Neuronal stem cell (in vitro differentiated cells): ENCODE measurements around the gene AOPEP.

ENCODE experiments used
- DNase-seq: peaks from one replicate; pipeline ENCODE4 v3.0.0-alpha.2; 2013; ENCODE audit warnings: low spot score
- H2AFZ ChIP-seq: one replicate; pipeline ENCODE4 v1.6.1; 2013; ENCODE audit warnings: mild to moderate bottlenecking, low read length, inconsistent platforms
- H2AK5ac ChIP-seq: 2 replicates; pipeline ENCODE4 v1.6.1; 2013; ENCODE audit warnings: low read depth, mild to moderate bottlenecking, inconsistent platforms, low read length, moderate library complexity, mixed read lengths
- H2BK120ac ChIP-seq: 2 replicates; pipeline ENCODE4 v1.6.1; 2013; ENCODE audit warnings: low read depth, mild to moderate bottlenecking, inconsistent platforms, low read length, moderate library complexity, mixed read lengths
- H2BK12ac ChIP-seq: one replicate; pipeline ENCODE4 v1.6.1; 2013; ENCODE audit warnings: low read length, inconsistent platforms
- H2BK15ac ChIP-seq: 2 replicates; pipeline ENCODE4 v1.6.1; 2013; ENCODE audit warnings: mild to moderate bottlenecking, low read length, inconsistent platforms, mixed read lengths
- H2BK5ac ChIP-seq: one replicate; pipeline ENCODE4 v1.6.1; 2013; ENCODE audit warnings: inconsistent platforms, mild to moderate bottlenecking, low read length, moderate library complexity
- H3K14ac ChIP-seq: one replicate; pipeline ENCODE4 v1.6.1; 2013; ENCODE audit warnings: low read length, inconsistent platforms
- H3K18ac ChIP-seq: 2 replicates; pipeline ENCODE4 v1.6.1; 2013; ENCODE audit warnings: low read length, inconsistent platforms
- H3K23ac ChIP-seq: 2 replicates; pipeline ENCODE4 v1.6.1; 2013; ENCODE audit warnings: low read depth, mild to moderate bottlenecking, mixed read lengths, low read length, inconsistent platforms; ENCODE audit not compliant: poor library complexity
- H3K27ac ChIP-seq: replicated peaks from 3 replicates; pipeline ENCODE4 v1.5.1; 2013; ENCODE audit warnings: low read length, inconsistent platforms
- H3K27me3 ChIP-seq, 3 experiments: 2 replicates each; pipeline ENCODE4 v1.6.1; 2013; ENCODE audit warnings: low read length in 3 of 3, mild to moderate bottlenecking in 2 of 3, inconsistent platforms in 1 of 3, low read depth in 1 of 3, mixed read lengths in 1 of 3, moderate library complexity in 1 of 3; ENCODE audit not compliant: control insufficient read depth in 3 of 3, insufficient read depth in 3 of 3
- H3K36me3 ChIP-seq, 2 donors: replicated peaks in 1 of 2; 2 replicates each; pipeline ENCODE4 v1.6.1; 2013; ENCODE audit warnings: low read length in 2 of 2; ENCODE audit not compliant: control insufficient read depth in 2 of 2, insufficient read depth in 2 of 2
- H3K4ac ChIP-seq: 2 replicates; pipeline ENCODE4 v1.6.1; 2013; ENCODE audit warnings: inconsistent platforms, mild to moderate bottlenecking, low read length, moderate library complexity
- H3K4me1 ChIP-seq, 2 donors: 1 replicate in 1 of 2; 2 replicates in 1 of 2; pipeline ENCODE4 v1.6.1; 2013; ENCODE audit warnings: low read length in 2 of 2, low read depth in 1 of 2; ENCODE audit not compliant: control insufficient read depth in 2 of 2, insufficient read depth in 1 of 2
- H3K4me2 ChIP-seq: one replicate; pipeline ENCODE4 v1.6.1; 2013; ENCODE audit warnings: mild to moderate bottlenecking, low read length, inconsistent platforms; ENCODE audit not compliant: insufficient read depth, poor library complexity, severe bottlenecking
- H3K4me3 ChIP-seq, 2 donors: 2 replicates each; pipeline ENCODE4 v1.5.1; 2013; ENCODE audit warnings: low read length in 2 of 2, mild to moderate bottlenecking in 2 of 2, inconsistent platforms in 1 of 2, moderate library complexity in 1 of 2
- H3K79me1 ChIP-seq: one replicate; pipeline ENCODE4 v1.6.1; 2013; ENCODE audit warnings: low read depth, mild to moderate bottlenecking, inconsistent platforms, low read length, moderate library complexity
- H3K9ac ChIP-seq: one replicate; pipeline ENCODE4 v1.6.1; 2013; ENCODE audit warnings: mild to moderate bottlenecking, low read depth, low read length, inconsistent platforms; ENCODE audit not compliant: poor library complexity
- H3K9me3 ChIP-seq, 2 donors: replicated peaks in 1 of 2; 2 replicates each; pipeline versions ENCODE3 to v1.6.1; 2013; ENCODE audit warnings: low read length in 2 of 2, mild to moderate bottlenecking in 2 of 2, inconsistent platforms in 1 of 2, low read depth in 1 of 2, mixed read lengths in 1 of 2, moderate library complexity in 1 of 2; ENCODE audit not compliant: control insufficient read depth in 2 of 2, insufficient read depth in 1 of 2
- H4K8ac ChIP-seq: one replicate; pipeline ENCODE4 v1.6.1; 2013; ENCODE audit warnings: low read depth, mild to moderate bottlenecking, inconsistent platforms, low read length, moderate library complexity
- H4K91ac ChIP-seq: one replicate; pipeline ENCODE4 v1.6.1; 2013; ENCODE audit warnings: low read length, low read depth, mild to moderate bottlenecking, inconsistent platforms; ENCODE audit not compliant: poor library complexity
- WGBS, 2 donors: extraction: QIAGEN DNeasy Blood & Tissue Kit; methylation state at CpG; one replicate each; pipeline ENCODE4 v1.1.7; 2013; ENCODE audit warnings: missing lambda C conversion rate in 2 of 2, mixed read lengths in 1 of 2; ENCODE audit not compliant: insufficient read length in 2 of 2, insufficient replicate concordance in 1 of 2; ENCODE audit errors: extremely low coverage in 2 of 2; 5-methylcytosine and 5-hydroxymethylcytosine counted together

The AOPEP gene

GRCh38 chr9:95090871-95091577 is 364.5 kb downstream of the AOPEP start:
- no peaks in the 10 kb centered on the region for H3K79me1 ChIP-seq
- peaks cover 25 to 38% of the 10 kb centered on the region in 2 donors for H3K4me1 ChIP-seq
- no peak for DNase-seq

GRCh38 chr9:95091601-95092261 is 365.2 kb downstream of the AOPEP start:
- Histone ChIP-seq H2BK120ac (no peak overlapping the region), H3K9ac (no peak overlapping the region), H3K36me3 (peaks cover 0 to 8% of the 10 kb centered on the region in 2 donors), H3K14ac (no peak overlapping the region), H3K23ac (no peak overlapping the region), H2BK12ac (peak overlapping the region; percentile 14), H3K4me1 (peaks cover 25 to 33% of the 10 kb centered on the region in 2 donors), H2BK5ac (no peak overlapping the region), H3K18ac (peak overlapping the region; percentile 32), H4K91ac (no peak overlapping the region), H3K9me3 (no peaks in the 10 kb centered on the region), H2BK15ac (no peak overlapping the region), H3K4me3 (no peak overlapping the region), H2AFZ (peak overlapping the region; percentile 69), H3K27me3 (no peaks in the 10 kb centered on the region), H2AK5ac (peak overlapping the region; percentile 65), H4K8ac (no peak overlapping the region), H3K79me1 (no peaks in the 10 kb centered on the region), H3K4me2 (no peak overlapping the region), H3K4ac (no peak overlapping the region), H3K27ac (no peak overlapping the region)
- no peak for DNase-seq
- WGBS, 2 donors: no CpG with 5 or more reads among the region's 12 CpGs

More at GRCh38 chr9:95090871-95091577, 364.5 kb downstream of the AOPEP start:
- no peak overlapping the region for H2BK5ac ChIP-seq
- H3K4me2 ChIP-seq: no peak overlapping the region
- H3K27me3 ChIP-seq: no peaks in the 10 kb centered on the region
- H2AFZ ChIP-seq: no peak overlapping the region
- H3K4ac ChIP-seq: no peak overlapping the region
- no peak overlapping the region for H3K27ac ChIP-seq
- WGBS, 2 donors: no CpG with 5 or more reads among the region's 14 CpGs
- peak overlapping the region; percentile 14 for H2BK12ac ChIP-seq
- H3K36me3 ChIP-seq: peaks cover 0 to 15% of the 10 kb centered on the region in 2 donors
- H3K23ac ChIP-seq: no peak overlapping the region
- no peak overlapping the region for H2BK15ac ChIP-seq
- H3K9ac ChIP-seq: no peak overlapping the region
- H3K4me3 ChIP-seq: no peak overlapping the region
- peak overlapping the region; percentile 65 for H2AK5ac ChIP-seq
- no peak overlapping the region for H3K14ac ChIP-seq
- no peak overlapping the region for H3K18ac ChIP-seq
- H4K8ac ChIP-seq: no peak overlapping the region
- H2BK120ac ChIP-seq: no peak overlapping the region
- H4K91ac ChIP-seq: no peak overlapping the region
- no peaks in the 10 kb centered on the region for H3K9me3 ChIP-seq

GRCh38 chr9:95092262-95093072 is 366.0 kb downstream of the AOPEP start:
- no CpG with 5 or more reads among the region's 19 CpGs for WGBS, 2 donors
- H3K27ac ChIP-seq: no peak overlapping the region

More at GRCh38 chr9:95092262-95093072, 366.0 kb downstream of the AOPEP start:
- Histone ChIP-seq H2AK5ac (no peak overlapping the region), H2BK12ac (no peak overlapping the region), H4K8ac (no peak overlapping the region), H3K4me2 (no peak overlapping the region), H3K79me1 (no peaks in the 10 kb centered on the region), H2AFZ (peak overlapping the region; percentile 69), H3K9me3 (no peaks in the 10 kb centered on the region), H2BK120ac (no peak overlapping the region), H3K4me3 (no peak overlapping the region), H3K23ac (no peak overlapping the region), H2BK15ac (no peak overlapping the region), H3K14ac (no peak overlapping the region), H3K9ac (no peak overlapping the region), H3K4ac (no peak overlapping the region), H4K91ac (no peak overlapping the region), H3K18ac (peak overlapping the region; percentile 13), H3K4me1 (peaks cover 25 to 33% of the 10 kb centered on the region in 2 donors), H3K36me3 (peaks cover 1 to 13% of the 10 kb centered on the region in 2 donors), H3K27me3 (no peaks in the 10 kb centered on the region), H2BK5ac (no peak overlapping the region)
- DNase-seq: peak; percentile 56
